HG02623 (cell line): ENCODE data around the gene CDH6.

Source experiments
- ATAC-seq: cut with Tn5 transposase; IDR thresholded peaks from one replicate; pipeline ENCODE4 v1.9.1; 2021; ENCODE audit warnings: moderate library complexity; ENCODE audit not compliant: unreplicated experiment

The CDH6 gene

GRCh38 chr5:31365776-31366175, 172.3 kb downstream of the CDH6 start:
- ATAC-seq: no peak

- ATAC-seq: no peak
Measured at GRCh38 chr5:31366941-31367340, 173.5 kb downstream of the CDH6 start.

GRCh38 chr5:31372124-31372523, 178.6 kb downstream of the CDH6 start:
- ATAC-seq: no peak

- ATAC-seq: no peak
Measured at GRCh38 chr5:31375999-31376720, 182.7 kb downstream of the CDH6 start.

- no peak for ATAC-seq
Measured at GRCh38 chr5:31377274-31377946, 183.9 kb downstream of the CDH6 start.

GRCh38 chr5:31378136-31378535, 184.7 kb downstream of the CDH6 start:
- no peak for ATAC-seq
